Activated CD4-positive, alpha-beta T cell treated with anti-CD3 and anti-CD28 coated beads, Interleukin-2, amount 10 ng/mL, durations not matched to agents 24 days and 14 days (primary cell): ENCODE data around the gene RSPH3. TPM values are rescaled to one million over a fixed set of nuclear protein-coding genes. Genes with fewer than 3 reads are reported as not detected.

Experiments
- DNase-seq: peaks from one replicate; pipeline ENCODE4 v3.0.0; 2022
- H3K27ac Mint-ChIP-seq: one replicate; pipeline ENCODE4 v1.8.0; 2022; ENCODE audit warnings: mild to moderate bottlenecking, mixed read lengths
- H3K27me3 Mint-ChIP-seq: one replicate; pipeline ENCODE4 v1.8.0; 2022; ENCODE audit warnings: mixed read lengths
- H3K36me3 Mint-ChIP-seq: one replicate; pipeline ENCODE4 v1.8.0; 2022; ENCODE audit warnings: low read depth, mild to moderate bottlenecking, mixed read lengths
- H3K4me1 Mint-ChIP-seq: one replicate; pipeline ENCODE4 v1.8.0; 2021; ENCODE audit warnings: mixed read lengths
- H3K4me3 Mint-ChIP-seq: one replicate; pipeline ENCODE4 v1.8.0; 2022; ENCODE audit warnings: mild to moderate bottlenecking, moderate library complexity, mixed read lengths
- H3K9me3 Mint-ChIP-seq: one replicate; pipeline ENCODE4 v1.8.0; 2021; ENCODE audit warnings: mixed read lengths
- intact Hi-C: fragments of 100-400 bp; cut with micrococcal nuclease; formaldehyde crosslinking; loops from one replicate; pipeline ENCODE4 v1.15.1; 2023
- total RNA-seq: library from RNA; stranded (reverse); gene quantifications from 2 replicates; pipeline ENCODE4 v1.2.3, GENCODE V29; 2022

Gene RSPH3
- total RNA-seq, 1 donor from 2014 or later, result 5.1 TPM

GRCh38 chr6:158988477-158988876 lies 11.5 kb downstream of the RSPH3 start:
- Mint-ChIP-seq H3K4me3 (no peak overlapping the region), H3K27ac (no peak overlapping the region), H3K9me3 (peaks cover 19% of the 10 kb centered on the region), H3K27me3 (no peaks in the 10 kb centered on the region), H3K4me1 (peaks cover 15% of the 10 kb centered on the region), H3K36me3 (peaks cover 25% of the 10 kb centered on the region)
- no peak for DNase-seq
- intact Hi-C loops, result no loop called here

- H3K27me3 Mint-ChIP-seq, result no peaks in the 10 kb centered on the region
- H3K4me3 Mint-ChIP-seq, result no peak overlapping the region
- no peak for DNase-seq
- H3K36me3 Mint-ChIP-seq, result peaks cover 22% of the 10 kb centered on the region
- intact Hi-C loops, result no loop called here
- no peak overlapping the region for H3K27ac Mint-ChIP-seq
- peaks cover 19% of the 10 kb centered on the region for H3K9me3 Mint-ChIP-seq
- peaks cover 15% of the 10 kb centered on the region for H3K4me1 Mint-ChIP-seq
Observed at GRCh38 chr6:158987657-158988056, 12.3 kb downstream of the RSPH3 start.

GRCh38 chr6:158978757-158979156 lies 21.2 kb downstream of the RSPH3 start:
- Mint-ChIP-seq H3K27ac (no peak overlapping the region), H3K4me3 (no peak overlapping the region), H3K9me3 (no peaks in the 10 kb centered on the region), H3K4me1 (no peaks in the 10 kb centered on the region), H3K36me3 (no peaks in the 10 kb centered on the region), H3K27me3 (no peaks in the 10 kb centered on the region)
- no peak for DNase-seq
- intact Hi-C loops, result loop anchor here (10.0 kb wide), 1 partner anchor 764 kb away; no protein-coding TSS in a partner anchor

- H3K4me1 Mint-ChIP-seq, result no peaks in the 10 kb centered on the region
- no peak overlapping the region for H3K27ac Mint-ChIP-seq
- no peak overlapping the region for H3K4me3 Mint-ChIP-seq
- H3K9me3 Mint-ChIP-seq, result no peaks in the 10 kb centered on the region
- DNase-seq, result no peak
- H3K27me3 Mint-ChIP-seq, result no peaks in the 10 kb centered on the region
- intact Hi-C loops, result loop anchor here (10.0 kb wide), 1 partner anchor 763 kb away; no protein-coding TSS in a partner anchor
- no peaks in the 10 kb centered on the region for H3K36me3 Mint-ChIP-seq
Observed at GRCh38 chr6:158977382-158977781, 22.6 kb downstream of the RSPH3 start.

- Mint-ChIP-seq H3K27me3 (peaks cover 2% of the 10 kb centered on the region), H3K4me3 (no peak overlapping the region), H3K4me1 (peaks cover 4% of the 10 kb centered on the region), H3K9me3 (peaks cover 9% of the 10 kb centered on the region), H3K27ac (no peak overlapping the region), H3K36me3 (peaks cover 10% of the 10 kb centered on the region)
- intact Hi-C loops, result loop anchor here (1.0 to 10.0 kb wide), 3 partner anchors 179 to 758 kb away; no protein-coding TSS in a partner anchor
- peak; percentile 63 for DNase-seq
Observed at GRCh38 chr6:158972241-158973233, 27.5 kb downstream of the RSPH3 start.

- peaks cover 4% of the 10 kb centered on the region for H3K4me1 Mint-ChIP-seq
- H3K27ac Mint-ChIP-seq, result no peak overlapping the region
- peaks cover 10% of the 10 kb centered on the region for H3K36me3 Mint-ChIP-seq
- H3K9me3 Mint-ChIP-seq, result peaks cover 11% of the 10 kb centered on the region
- intact Hi-C loops, result loop anchor here (10.0 kb wide), 1 partner anchor 756 kb away; no protein-coding TSS in a partner anchor
- no peak overlapping the region for H3K4me3 Mint-ChIP-seq
- peaks cover 10% of the 10 kb centered on the region for H3K27me3 Mint-ChIP-seq
- DNase-seq, result no peak
Observed at GRCh38 chr6:158970640-158971275, 29.2 kb downstream of the RSPH3 start.

GRCh38 chr6:158969148-158969547 lies 30.9 kb downstream of the RSPH3 start:
- Mint-ChIP-seq H3K9me3 (peaks cover 15% of the 10 kb centered on the region), H3K36me3 (peaks cover 13% of the 10 kb centered on the region), H3K4me3 (no peak overlapping the region), H3K27ac (no peak overlapping the region), H3K4me1 (peaks cover 4% of the 10 kb centered on the region), H3K27me3 (peaks cover 21% of the 10 kb centered on the region)
- DNase-seq, result no peak
- intact Hi-C loops, result no loop called here

- Mint-ChIP-seq H3K4me1 (peaks cover 2% of the 10 kb centered on the region), H3K36me3 (peaks cover 3% of the 10 kb centered on the region), H3K27me3 (peaks cover 25% of the 10 kb centered on the region), H3K9me3 (peaks cover 8% of the 10 kb centered on the region), H3K4me3 (no peak overlapping the region), H3K27ac (no peak overlapping the region)
- DNase-seq, result no peak
- intact Hi-C loops, result no loop called here
Observed at GRCh38 chr6:158963020-158963808, 36.8 kb downstream of the RSPH3 start.

- Mint-ChIP-seq H3K4me3 (no peak overlapping the region), H3K27ac (no peak overlapping the region), H3K9me3 (peaks cover 5% of the 10 kb centered on the region), H3K27me3 (peaks cover 22% of the 10 kb centered on the region), H3K4me1 (peaks cover 2% of the 10 kb centered on the region), H3K36me3 (peaks cover 3% of the 10 kb centered on the region)
- DNase-seq, result no peak
- intact Hi-C loops, result no loop called here
Observed at GRCh38 chr6:158962371-158962770, 37.6 kb downstream of the RSPH3 start.

- H3K4me3 Mint-ChIP-seq, result no peak overlapping the region
- peaks cover 10% of the 10 kb centered on the region for H3K27me3 Mint-ChIP-seq
- H3K36me3 Mint-ChIP-seq, result peaks cover 2% of the 10 kb centered on the region
- H3K9me3 Mint-ChIP-seq, result peaks cover 1% of the 10 kb centered on the region
- H3K27ac Mint-ChIP-seq, result no peak overlapping the region
- H3K4me1 Mint-ChIP-seq, result peaks cover 6% of the 10 kb centered on the region
- DNase-seq, result no peak
- intact Hi-C loops, result no loop called here
Observed at GRCh38 chr6:158960026-158960425, 40.0 kb downstream of the RSPH3 start.

- intact Hi-C loops, result no loop called here
- H3K9me3 Mint-ChIP-seq, result no peaks in the 10 kb centered on the region
- H3K4me1 Mint-ChIP-seq, result peaks cover 8% of the 10 kb centered on the region
- peaks cover 5% of the 10 kb centered on the region for H3K27me3 Mint-ChIP-seq
- H3K4me3 Mint-ChIP-seq, result no peak overlapping the region
- no peak for DNase-seq
- no peaks in the 10 kb centered on the region for H3K36me3 Mint-ChIP-seq
- H3K27ac Mint-ChIP-seq, result no peak overlapping the region
Observed at GRCh38 chr6:158959552-158959951, 40.5 kb downstream of the RSPH3 start.

GRCh38 chr6:158958504-158959386 lies 41.3 kb downstream of the RSPH3 start:
- H3K4me1 Mint-ChIP-seq, result peaks cover 8% of the 10 kb centered on the region
- H3K36me3 Mint-ChIP-seq, result no peaks in the 10 kb centered on the region
- intact Hi-C loops, result no loop called here
- no peaks in the 10 kb centered on the region for H3K9me3 Mint-ChIP-seq
- no peak overlapping the region for H3K27ac Mint-ChIP-seq
- peak; percentile 61 for DNase-seq
- peaks cover 4% of the 10 kb centered on the region for H3K27me3 Mint-ChIP-seq
- H3K4me3 Mint-ChIP-seq, result no peak overlapping the region

- Mint-ChIP-seq H3K27ac (no peak overlapping the region), H3K36me3 (no peaks in the 10 kb centered on the region), H3K9me3 (peaks cover 4% of the 10 kb centered on the region), H3K27me3 (peaks cover 4% of the 10 kb centered on the region), H3K4me3 (no peak overlapping the region), H3K4me1 (peaks cover 7% of the 10 kb centered on the region)
- intact Hi-C loops, result no loop called here
- peak; percentile 58 for DNase-seq
Observed at GRCh38 chr6:158955255-158955654, 44.7 kb downstream of the RSPH3 start.
